Heart left ventricle (tissue), 13 donors: Measurements from ENCODE around the gene PRR22.

ENCODE experiments used
- POLR2A ChIP-seq, 2 donors: fragments of 450-650 bp; IDR thresholded peaks; one replicate each; pipeline ENCODE4 v1.6.1; 2017; ENCODE audit warnings: antibody characterized with exemption in 2 of 2, mild to moderate bottlenecking in 2 of 2, moderate library complexity in 2 of 2
- TF ChIP-seq, protein P1 (sequence below), 12 donors: fragments of 200-600 bp; sonication (generic) in 4 of 12; IDR thresholded peaks; one replicate each; pipeline versions ENCODE4 v1.5.0 to v1.8.0; 2018 to 2022; ENCODE audit warnings: antibody characterized with exemption in 12 of 12, mild to moderate bottlenecking in 5 of 12
- donor health status: ischemic (EF 13 %, LVEDD 7.1; RV severe dilation, severe dysfunction).
- donor health status: DM: no; HTN: yes; CAD: no.
- donor health status: DM: no; HTN: no; CAD: no.
- donor health status: ischemic (EF 25% LVEDD 6.9; RV normal size, moderate dysfunction).
- donor health status: ischemic (EF 25% LVEDD 5.7; RV mildly dilated, moderate dysfunction).
- donor health status: ischemic (EF 35%, LVEDD 5.7; RV mildly dilated, moderate dysfunction).
- donor health status: nonischemic (EF 11% LVEDD 7.7; RV severe dilation, severe dysfunction).
- donor health status: DM: yes; HTN: yes; CAD: no.
- donor health status: PGD.
- donor health status: ischemic (EF 29% LVEDD 5.4; RV normal size, mild dysfunction).
- donor health status: nonischemic (EF 23%, LVEDD 6.1; RV moderate dilation, normal function).

DNA sequence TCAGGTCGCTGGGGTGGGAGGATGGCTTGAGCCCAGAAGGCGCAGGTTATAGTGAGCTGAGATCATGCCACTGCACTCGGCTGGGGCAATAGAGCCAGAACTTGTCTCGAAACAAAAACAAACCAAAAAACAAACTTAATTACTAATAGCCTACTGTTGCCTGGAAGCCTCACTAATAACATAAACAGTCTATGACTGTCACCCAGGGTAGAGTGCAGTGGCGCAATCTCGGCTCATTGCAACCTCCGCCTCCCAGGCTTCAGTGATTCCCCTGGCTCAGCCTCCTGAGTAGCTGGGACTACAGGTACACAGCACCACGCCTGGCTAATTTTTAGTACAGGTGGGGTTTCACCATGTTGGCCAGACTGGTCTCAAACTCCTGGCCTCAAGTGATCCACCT, 46.1 kb downstream of the PRR22 start:
- TF ChIP-seq POLR2A (IDR thresholded peaks at IDR 0.05): no peak
- TF ChIP-seq, protein P1, sequence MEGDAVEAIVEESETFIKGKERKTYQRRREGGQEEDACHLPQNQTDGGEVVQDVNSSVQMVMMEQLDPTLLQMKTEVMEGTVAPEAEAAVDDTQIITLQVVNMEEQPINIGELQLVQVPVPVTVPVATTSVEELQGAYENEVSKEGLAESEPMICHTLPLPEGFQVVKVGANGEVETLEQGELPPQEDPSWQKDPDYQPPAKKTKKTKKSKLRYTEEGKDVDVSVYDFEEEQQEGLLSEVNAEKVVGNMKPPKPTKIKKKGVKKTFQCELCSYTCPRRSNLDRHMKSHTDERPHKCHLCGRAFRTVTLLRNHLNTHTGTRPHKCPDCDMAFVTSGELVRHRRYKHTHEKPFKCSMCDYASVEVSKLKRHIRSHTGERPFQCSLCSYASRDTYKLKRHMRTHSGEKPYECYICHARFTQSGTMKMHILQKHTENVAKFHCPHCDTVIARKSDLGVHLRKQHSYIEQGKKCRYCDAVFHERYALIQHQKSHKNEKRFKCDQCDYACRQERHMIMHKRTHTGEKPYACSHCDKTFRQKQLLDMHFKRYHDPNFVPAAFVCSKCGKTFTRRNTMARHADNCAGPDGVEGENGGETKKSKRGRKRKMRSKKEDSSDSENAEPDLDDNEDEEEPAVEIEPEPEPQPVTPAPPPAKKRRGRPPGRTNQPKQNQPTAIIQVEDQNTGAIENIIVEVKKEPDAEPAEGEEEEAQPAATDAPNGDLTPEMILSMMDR (IDR thresholded peaks at IDR 0.05): no peak
